Body of pancreas (tissue), 4 donors: ENCODE data around the gene DYNLRB2.

ENCODE experiments used
- CTCF ChIP-seq, 7 experiments: fragments of 450-650 bp in 4 of 7; fragments of 200-600 bp in 3 of 7; sonication (generic) in 3 of 7; IDR thresholded peaks; one replicate each; pipeline ENCODE4 v1.5.1; 2016 to 2019; ENCODE audit warnings: antibody characterized with exemption in 7 of 7
- POLR2A ChIP-seq, 3 donors: fragments of 450-650 bp; IDR thresholded peaks; one replicate each; pipeline ENCODE4 v1.6.1; 2016; ENCODE audit warnings: antibody characterized with exemption in 3 of 3, mild to moderate bottlenecking in 2 of 3

GRCh38 chr16:80547145-80547544 is 6.4 kb downstream of the DYNLRB2 start:
- TF ChIP-seq POLR2A (IDR thresholded peaks at IDR 0.05) (no peak), CTCF (IDR thresholded peaks at IDR 0.05) (no peak)
